ENCODE results near the gene UIMC1.

- no peak for TF ChIP-seq CTCF (IDR thresholded peaks at IDR 0.05)
- TF ChIP-seq EZH2phosphoT487 (IDR thresholded peaks at IDR 0.05): no peak
- TF ChIP-seq EZH2 (IDR thresholded peaks at IDR 0.05): no peak
These were observed 84.9 kb downstream of the UIMC1 start for GRCh38 chr5:176921714-176922113.
